Astrocyte (in vitro differentiated cells and primary cell): ENCODE measurements around the gene DCBLD2. TPM values are rescaled to one million over a fixed set of nuclear protein-coding genes. Genes with fewer than 3 reads are reported as not detected.
A peak's percentile ranks its signal among the peaks of the same experiment; 100 is the strongest.

Experiments used
- DNase-seq: peaks from one replicate; pipeline ENCODE4 v3.0.0-alpha.2; 2010; ENCODE audit warnings: low read depth
- FAIRE-seq: peaks from 2 replicates; lab custom pipeline; 2011; peaks lifted over from hg19 to GRCh38; lab: Jason Lieb, UNC
- H2AFZ ChIP-seq: 2 replicates; pipeline ENCODE4 v1.6.0; 2012; ENCODE audit warnings: low read depth, low read length, inconsistent platforms
- H3K27ac ChIP-seq: 2 replicates; pipeline ENCODE4 v1.5.1; 2011; ENCODE audit warnings: low read depth, low read length, inconsistent platforms
- H3K27me3 ChIP-seq: 2 replicates; pipeline ENCODE4 v1.6.0; 2011; ENCODE audit warnings: low read length, inconsistent platforms; ENCODE audit not compliant: insufficient read depth
- H3K36me3 ChIP-seq: 2 replicates; pipeline ENCODE4 v1.5.1; 2011; ENCODE audit warnings: low read length, inconsistent platforms; ENCODE audit not compliant: insufficient read depth
- H3K4me1 ChIP-seq: 2 replicates; pipeline ENCODE4 v1.5.1; 2011; ENCODE audit warnings: low read length, inconsistent platforms; ENCODE audit not compliant: insufficient read depth
- H3K4me2 ChIP-seq: 2 replicates; pipeline ENCODE4 v1.6.0; 2012; ENCODE audit warnings: low read length, inconsistent platforms
- H3K4me3 ChIP-seq: 2 replicates; pipeline ENCODE4 v1.5.1; 2011; ENCODE audit warnings: low read depth, mild to moderate bottlenecking, low read length, inconsistent platforms; ENCODE audit not compliant: insufficient read depth
- H3K79me2 ChIP-seq: 2 replicates; pipeline ENCODE4 v1.6.0; 2012; ENCODE audit warnings: mild to moderate bottlenecking, low read length, inconsistent platforms; ENCODE audit not compliant: insufficient read depth
- H3K9ac ChIP-seq: 2 replicates; pipeline ENCODE4 v1.6.0; 2012; ENCODE audit warnings: mild to moderate bottlenecking, low read length, inconsistent platforms
- H3K9me3 ChIP-seq: 2 replicates; pipeline ENCODE4 v1.5.1; 2012; ENCODE audit warnings: low read depth, mild to moderate bottlenecking, low read length, inconsistent platforms; ENCODE audit not compliant: insufficient read depth
- H4K20me1 ChIP-seq: 2 replicates; pipeline ENCODE4 v1.6.0; 2012; ENCODE audit warnings: low read length, inconsistent platforms; ENCODE audit not compliant: insufficient read depth
- H3K27ac Mint-ChIP-seq: one replicate; pipeline ENCODE4 v1.8.0; 2021; ENCODE audit warnings: mild to moderate bottlenecking, mixed read lengths; ENCODE audit not compliant: unreplicated experiment
- H3K27me3 Mint-ChIP-seq: one replicate; pipeline ENCODE4 v1.8.0; 2021; ENCODE audit warnings: low read depth, mixed read lengths; ENCODE audit not compliant: unreplicated experiment
- H3K36me3 Mint-ChIP-seq: one replicate; pipeline ENCODE4 v1.8.0; 2021; ENCODE audit warnings: low read depth, mixed read lengths; ENCODE audit not compliant: unreplicated experiment
- H3K4me1 Mint-ChIP-seq: one replicate; pipeline ENCODE4 v1.8.0; 2021; ENCODE audit warnings: low read depth, mixed read lengths; ENCODE audit not compliant: unreplicated experiment
- H3K4me3 Mint-ChIP-seq: one replicate; pipeline ENCODE4 v1.8.0; 2021; ENCODE audit warnings: mild to moderate bottlenecking, moderate library complexity, mixed read lengths; ENCODE audit not compliant: unreplicated experiment
- H3K9me3 Mint-ChIP-seq: one replicate; pipeline ENCODE4 v1.8.0; 2021; ENCODE audit warnings: mild to moderate bottlenecking, mixed read lengths; ENCODE audit not compliant: unreplicated experiment
- EZH2 ChIP-seq: IDR thresholded peaks from 2 replicates; pipeline ENCODE4 v1.6.1; 2012; ENCODE audit warnings: mild to moderate bottlenecking, low read length, inconsistent platforms; ENCODE audit not compliant: insufficient read depth
- total RNA-seq: library from RNA; stranded (reverse); gene quantifications from 2 replicates; pipeline ENCODE4 v1.2.1, GENCODE V29; 2021
- TF ChIP-seq, protein P1 (sequence below): IDR thresholded peaks from 2 replicates; pipeline ENCODE4 v1.5.1; 2011; ENCODE audit warnings: low read depth, mild to moderate bottlenecking, inconsistent platforms, low read length, moderate library complexity; ENCODE audit not compliant: insufficient read depth

DCBLD2 gene
- total RNA-seq, 1 donor from 2014 or later: 243 TPM

DNA sequence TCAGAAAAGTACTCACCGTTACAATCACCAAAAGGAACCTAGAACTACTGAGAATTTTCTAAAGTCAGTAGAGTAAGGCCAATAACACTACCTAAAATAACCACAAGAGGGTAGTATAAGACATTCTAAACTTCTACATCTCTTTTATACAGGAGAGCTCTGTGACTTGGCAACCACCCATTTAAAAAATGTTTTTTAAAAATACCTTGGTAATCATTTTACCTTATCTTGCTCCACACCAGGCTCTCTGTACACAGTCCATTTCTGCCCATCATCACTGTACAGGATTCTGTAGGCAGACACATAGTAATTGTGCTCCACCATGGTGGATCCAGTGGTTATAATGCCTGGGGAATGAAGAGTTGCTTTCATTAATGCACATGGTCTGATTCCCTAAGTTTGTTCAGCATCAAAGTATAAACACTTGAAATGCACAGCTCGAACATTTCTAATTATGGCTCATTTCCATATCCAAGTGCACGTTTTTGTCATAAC, 83.9 kb downstream of the DCBLD2 start:
- DNase-seq (peak; percentile 34), FAIRE-seq (peak; percentile 55)
- Histone ChIP-seq H3K4me2 (no peak overlapping the region), H2AFZ (no peak overlapping the region), H3K4me1 (peaks cover 9% of the 10 kb centered on the region), H3K79me2 (peaks cover 52% of the 10 kb centered on the region), H4K20me1 (peaks cover 50% of the 10 kb centered on the region), H3K27me3 (no peaks in the 10 kb centered on the region), H3K9me3 (no peaks in the 10 kb centered on the region), H3K9ac (peak overlapping the region; percentile 24), H3K4me3 (no peak overlapping the region), H3K27ac (no peak overlapping the region), H3K36me3 (peaks cover 74% of the 10 kb centered on the region)
- H3K9me3 Mint-ChIP-seq: no peaks in the 10 kb centered on the region
- peaks cover 15% of the 10 kb centered on the region for H3K4me1 Mint-ChIP-seq
- no peak overlapping the region for H3K4me3 Mint-ChIP-seq
- H3K27ac Mint-ChIP-seq: no peak overlapping the region
- no peaks in the 10 kb centered on the region for H3K27me3 Mint-ChIP-seq
- peaks cover 8% of the 10 kb centered on the region for H3K36me3 Mint-ChIP-seq
- TF ChIP-seq, protein P1, sequence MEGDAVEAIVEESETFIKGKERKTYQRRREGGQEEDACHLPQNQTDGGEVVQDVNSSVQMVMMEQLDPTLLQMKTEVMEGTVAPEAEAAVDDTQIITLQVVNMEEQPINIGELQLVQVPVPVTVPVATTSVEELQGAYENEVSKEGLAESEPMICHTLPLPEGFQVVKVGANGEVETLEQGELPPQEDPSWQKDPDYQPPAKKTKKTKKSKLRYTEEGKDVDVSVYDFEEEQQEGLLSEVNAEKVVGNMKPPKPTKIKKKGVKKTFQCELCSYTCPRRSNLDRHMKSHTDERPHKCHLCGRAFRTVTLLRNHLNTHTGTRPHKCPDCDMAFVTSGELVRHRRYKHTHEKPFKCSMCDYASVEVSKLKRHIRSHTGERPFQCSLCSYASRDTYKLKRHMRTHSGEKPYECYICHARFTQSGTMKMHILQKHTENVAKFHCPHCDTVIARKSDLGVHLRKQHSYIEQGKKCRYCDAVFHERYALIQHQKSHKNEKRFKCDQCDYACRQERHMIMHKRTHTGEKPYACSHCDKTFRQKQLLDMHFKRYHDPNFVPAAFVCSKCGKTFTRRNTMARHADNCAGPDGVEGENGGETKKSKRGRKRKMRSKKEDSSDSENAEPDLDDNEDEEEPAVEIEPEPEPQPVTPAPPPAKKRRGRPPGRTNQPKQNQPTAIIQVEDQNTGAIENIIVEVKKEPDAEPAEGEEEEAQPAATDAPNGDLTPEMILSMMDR: peak; percentile 56
- TF ChIP-seq EZH2: no peak

DNA sequence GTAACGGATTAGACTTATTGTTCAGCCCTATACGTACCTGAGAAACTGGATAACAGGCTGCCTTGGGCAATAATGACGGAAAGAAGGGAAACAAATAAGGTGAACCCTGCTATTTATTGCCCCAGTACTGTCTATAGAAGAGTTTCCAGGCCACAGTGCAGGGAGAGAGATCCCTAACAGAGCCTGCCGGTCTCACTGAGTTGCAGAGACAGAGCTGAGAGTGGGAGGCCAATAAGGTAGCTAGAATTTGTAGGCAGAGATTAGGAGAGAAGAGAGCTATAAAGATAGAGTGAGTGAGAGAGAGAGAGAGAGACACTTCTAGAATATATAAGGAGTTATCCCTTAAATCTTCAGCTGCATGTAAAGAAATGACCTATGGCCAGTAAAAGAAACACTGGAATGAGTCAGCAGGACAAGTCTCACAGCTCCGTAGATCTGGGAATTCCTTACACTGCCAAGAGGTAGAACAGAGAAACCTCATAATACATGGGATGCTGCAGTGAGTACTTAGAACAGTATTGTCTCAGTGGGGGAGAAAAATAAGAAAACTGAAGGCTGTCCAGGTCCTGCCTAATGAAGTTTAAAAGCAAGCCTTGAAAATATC, 86.6 kb downstream of the DCBLD2 start:
- H3K4me3 Mint-ChIP-seq: no peak overlapping the region
- H3K27me3 Mint-ChIP-seq: no peaks in the 10 kb centered on the region
- Histone ChIP-seq H3K9me3 (no peaks in the 10 kb centered on the region), H3K27ac (peak overlapping the region; percentile 62), H3K79me2 (peaks cover 41% of the 10 kb centered on the region), H3K27me3 (no peaks in the 10 kb centered on the region), H3K4me3 (no peak overlapping the region), H3K9ac (peak overlapping the region; percentile 41), H4K20me1 (peaks cover 62% of the 10 kb centered on the region), H3K4me2 (no peak overlapping the region), H3K4me1 (peaks cover 9% of the 10 kb centered on the region), H2AFZ (no peak overlapping the region), H3K36me3 (peaks cover 82% of the 10 kb centered on the region)
- no peak for TF ChIP-seq EZH2
- TF ChIP-seq, protein P1: no peak
- H3K36me3 Mint-ChIP-seq: peaks cover 10% of the 10 kb centered on the region
- peak overlapping the region; percentile 92 for H3K27ac Mint-ChIP-seq
- H3K9me3 Mint-ChIP-seq: no peaks in the 10 kb centered on the region
- FAIRE-seq (peak; percentile 64), DNase-seq (peak; percentile 74)
- peaks cover 15% of the 10 kb centered on the region for H3K4me1 Mint-ChIP-seq

DNA sequence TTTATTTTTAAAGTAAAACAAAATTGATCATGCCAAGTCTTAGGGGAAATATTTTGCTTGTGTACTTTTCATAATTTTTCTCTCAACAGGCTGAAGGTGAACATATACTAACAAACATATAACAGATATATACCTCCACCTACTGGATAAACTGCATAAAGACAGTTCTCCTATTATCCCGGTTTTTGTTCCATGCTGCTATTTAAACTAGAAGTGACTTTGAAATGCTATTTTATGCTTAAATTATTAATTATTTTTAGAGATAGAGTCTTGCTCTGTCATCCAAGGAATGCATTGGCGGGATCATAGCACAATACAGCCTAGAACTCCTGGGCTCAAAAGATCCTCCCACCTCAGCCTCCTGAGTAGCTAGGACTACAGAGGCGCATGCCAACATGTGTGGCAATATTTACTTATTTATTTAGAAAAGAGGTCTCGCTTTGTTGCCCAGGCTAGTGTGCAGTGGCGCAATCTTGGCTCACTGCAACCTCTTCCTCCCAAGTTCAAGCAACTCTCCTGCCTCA, 88.6 kb downstream of the DCBLD2 start:
- Mint-ChIP-seq H3K4me3 (no peak overlapping the region), H3K27me3 (no peaks in the 10 kb centered on the region), H3K4me1 (peaks cover 24% of the 10 kb centered on the region), H3K36me3 (peaks cover 6% of the 10 kb centered on the region), H3K27ac (no peak overlapping the region), H3K9me3 (no peaks in the 10 kb centered on the region)
- Histone ChIP-seq H3K4me2 (no peak overlapping the region), H2AFZ (no peak overlapping the region), H4K20me1 (peaks cover 71% of the 10 kb centered on the region), H3K27ac (no peak overlapping the region), H3K36me3 (peaks cover 81% of the 10 kb centered on the region), H3K4me3 (no peak overlapping the region), H3K79me2 (peaks cover 35% of the 10 kb centered on the region), H3K9me3 (no peaks in the 10 kb centered on the region), H3K27me3 (no peaks in the 10 kb centered on the region), H3K9ac (no peak overlapping the region), H3K4me1 (peaks cover 19% of the 10 kb centered on the region)
- FAIRE-seq: no peak
- no peak for TF ChIP-seq EZH2
- TF ChIP-seq, protein P1: peak; percentile 42
- DNase-seq: no peak
